Panc1 (cell line): Measurements from ENCODE around the gene TTLL11. TPM values are rescaled to one million over a fixed set of nuclear protein-coding genes. Genes with fewer than 3 reads are reported as not detected.

Source experiments
- ATAC-seq: fragments of 200-7000 bp; cut with Tn5 transposase; 2 replicates; pipeline ENCODE4 v1.9.1; 2020; ENCODE audit warnings: mild to moderate bottlenecking, moderate library complexity
- BruUV-seq: library from RNA; stranded (reverse); fragments of 400-500 nt; replicated peaks from 2 replicates; lab custom pipeline; 2021; lab: Mats Ljungman, UMichigan
- CTCF ChIA-PET: fragments of 300-600 bp; sonication (Branson Sonifier 250); formaldehyde crosslinking; loops from one replicate; lab custom pipeline; 2022; ENCODE audit warnings: antibody characterized with exemption; lab: Charles Lee
- POLR2A ChIA-PET: fragments of 300-600 bp; sonication (Branson Sonifier 250); formaldehyde crosslinking; loops from one replicate; lab custom pipeline; 2022; ENCODE audit warnings: antibody characterized with exemption; lab: Charles Lee
- DNase-seq: peaks from one replicate; pipeline ENCODE4 v3.0.0-alpha.2; 2010; ENCODE audit warnings: low read depth, low spot score
- H3K27ac ChIP-seq: 2 replicates; pipeline ENCODE4 v1.5.1; 2011; ENCODE audit warnings: mild to moderate bottlenecking, low read length, inconsistent platforms
- H3K27me3 ChIP-seq: fragments of 200-500 bp; sonication (Bioruptor generic); 2 replicates; pipeline ENCODE4 v1.6.0; 2014; ENCODE audit warnings: low read length, inconsistent platforms; ENCODE audit not compliant: control insufficient read depth, insufficient read depth
- H3K36me3 ChIP-seq: fragments of 200-500 bp; sonication (Bioruptor generic); 2 replicates; pipeline ENCODE4 v1.5.1; 2014; ENCODE audit warnings: inconsistent platforms, mild to moderate bottlenecking, low read length, moderate library complexity; ENCODE audit not compliant: control insufficient read depth, insufficient read depth
- H3K4me1 ChIP-seq: 2 replicates; pipeline ENCODE4 v1.5.1; 2011; ENCODE audit warnings: inconsistent platforms, mild to moderate bottlenecking, low read length, moderate library complexity; ENCODE audit not compliant: control insufficient read depth, insufficient read depth
- H3K4me3 ChIP-seq, 2 experiments: 2 replicates each; pipeline ENCODE4 v1.5.1; 2011 to 2012; ENCODE audit warnings: low read depth in 2 of 2, low read length in 2 of 2, mild to moderate bottlenecking in 2 of 2, inconsistent platforms in 1 of 2, moderate library complexity in 1 of 2
- H3K9me3 ChIP-seq: fragments of 200-500 bp; sonication (Bioruptor generic); 2 replicates; pipeline ENCODE4 v1.5.1; 2014; ENCODE audit warnings: low read depth, mild to moderate bottlenecking, inconsistent platforms, low read length, moderate library complexity; ENCODE audit not compliant: control insufficient read depth, insufficient read depth
- CTCF ChIP-seq: fragments of 450-650 bp; IDR thresholded peaks from 2 replicates; pipeline ENCODE4 v1.5.1; 2017; ENCODE audit warnings: mild to moderate bottlenecking
- POLR2AphosphoS5 ChIP-seq: IDR thresholded peaks from 2 replicates; pipeline ENCODE4 v1.6.1; 2012; ENCODE audit warnings: mild to moderate bottlenecking, low read depth, low read length, moderate library complexity
- SIN3A ChIP-seq: IDR thresholded peaks from 2 replicates; pipeline ENCODE4 v1.6.1; 2012; ENCODE audit warnings: low read depth, mild to moderate bottlenecking, low read length, moderate library complexity, borderline replicate concordance; ENCODE audit not compliant: insufficient read depth
- TCF7L2 ChIP-seq: IDR thresholded peaks from 2 replicates; pipeline ENCODE4 v1.6.1; 2011; ENCODE audit warnings: mild to moderate bottlenecking, low read depth, low read length, inconsistent platforms
- in situ Hi-C: cut with HindIII; loops from 2 replicates; pipeline ENCODE4 v1.10.0; 2016; ENCODE audit warnings: low sequenced_read_pairs, low pct_unique_long_range_greater_than_20kb
- intact Hi-C: fragments of 100-400 bp; cut with micrococcal nuclease; formaldehyde crosslinking; loops from one replicate; pipeline ENCODE4 v1.10.0; 2022; ENCODE audit not compliant: unreplicated experiment
- total RNA-seq: library from RNA; stranded (reverse); gene quantifications from one replicate; pipeline ENCODE4 v1.2.1, GENCODE V29; 2021; ENCODE audit not compliant: unreplicated experiment
- TF ChIP-seq, protein P1 (sequence below), 2 experiments: IDR thresholded peaks; 2 replicates each; pipeline ENCODE4 v1.6.1; 2011 to 2012; ENCODE audit warnings: low read depth in 2 of 2, control low read depth in 1 of 2, low read length in 1 of 2, mild to moderate bottlenecking in 1 of 2, moderate library complexity in 1 of 2; ENCODE audit not compliant: insufficient read depth in 1 of 2

The TTLL11 gene
- total RNA-seq, 1 experiment from 2014 or later: 1.1 TPM

DNA sequence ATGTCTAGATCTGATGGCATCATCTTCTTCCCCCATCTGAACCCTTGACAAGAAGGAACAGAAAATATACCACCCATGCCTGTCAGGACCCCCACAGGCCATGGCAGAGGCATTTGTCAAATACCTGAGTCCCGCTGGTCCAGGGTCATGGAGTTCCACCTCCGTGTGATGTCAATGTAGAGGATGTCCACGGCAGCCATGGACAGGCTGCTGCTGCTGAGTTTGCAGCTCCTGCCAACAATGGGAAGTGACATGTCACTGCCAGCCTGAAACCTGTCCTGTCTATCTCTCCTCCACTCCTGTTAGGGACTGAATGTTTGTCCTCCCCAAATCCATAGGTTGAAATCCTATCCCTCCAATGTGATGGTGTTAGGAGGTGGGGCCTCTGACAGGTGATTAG, 232.9 kb downstream of the TTLL11 start:
- intact Hi-C loops (no loop called here), in situ Hi-C loops (no loop called here)
- H3K27ac ChIP-seq: no peak overlapping the region
- no peak for DNase-seq
- H3K4me3 ChIP-seq: no peak overlapping the region
- CTCF ChIA-PET: no interaction called here
- TF ChIP-seq POLR2AphosphoS5: no peak
- TF ChIP-seq SIN3A: no peak
- BruUV-seq: no TSS peak
- H3K36me3 ChIP-seq: no peaks in the 10 kb centered on the region
- no peaks in the 10 kb centered on the region for H3K9me3 ChIP-seq
- no peaks in the 10 kb centered on the region for H3K27me3 ChIP-seq
- no peaks in the 10 kb centered on the region for H3K4me1 ChIP-seq
- no peak for ATAC-seq
- POLR2A ChIA-PET: no interaction called here

- ChIA-PET POLR2A (no interaction called here), CTCF (no interaction called here)
- intact Hi-C loops (no loop called here), in situ Hi-C loops (no loop called here)
- DNase-seq (no peak), ATAC-seq (no peak)
- Histone ChIP-seq H3K4me1 (no peaks in the 10 kb centered on the region), H3K4me3 (no peak overlapping the region), H3K36me3 (no peaks in the 10 kb centered on the region), H3K27me3 (no peaks in the 10 kb centered on the region), H3K27ac (no peak overlapping the region), H3K9me3 (no peaks in the 10 kb centered on the region)
- no TSS peak for BruUV-seq
- TF ChIP-seq, protein P1, sequence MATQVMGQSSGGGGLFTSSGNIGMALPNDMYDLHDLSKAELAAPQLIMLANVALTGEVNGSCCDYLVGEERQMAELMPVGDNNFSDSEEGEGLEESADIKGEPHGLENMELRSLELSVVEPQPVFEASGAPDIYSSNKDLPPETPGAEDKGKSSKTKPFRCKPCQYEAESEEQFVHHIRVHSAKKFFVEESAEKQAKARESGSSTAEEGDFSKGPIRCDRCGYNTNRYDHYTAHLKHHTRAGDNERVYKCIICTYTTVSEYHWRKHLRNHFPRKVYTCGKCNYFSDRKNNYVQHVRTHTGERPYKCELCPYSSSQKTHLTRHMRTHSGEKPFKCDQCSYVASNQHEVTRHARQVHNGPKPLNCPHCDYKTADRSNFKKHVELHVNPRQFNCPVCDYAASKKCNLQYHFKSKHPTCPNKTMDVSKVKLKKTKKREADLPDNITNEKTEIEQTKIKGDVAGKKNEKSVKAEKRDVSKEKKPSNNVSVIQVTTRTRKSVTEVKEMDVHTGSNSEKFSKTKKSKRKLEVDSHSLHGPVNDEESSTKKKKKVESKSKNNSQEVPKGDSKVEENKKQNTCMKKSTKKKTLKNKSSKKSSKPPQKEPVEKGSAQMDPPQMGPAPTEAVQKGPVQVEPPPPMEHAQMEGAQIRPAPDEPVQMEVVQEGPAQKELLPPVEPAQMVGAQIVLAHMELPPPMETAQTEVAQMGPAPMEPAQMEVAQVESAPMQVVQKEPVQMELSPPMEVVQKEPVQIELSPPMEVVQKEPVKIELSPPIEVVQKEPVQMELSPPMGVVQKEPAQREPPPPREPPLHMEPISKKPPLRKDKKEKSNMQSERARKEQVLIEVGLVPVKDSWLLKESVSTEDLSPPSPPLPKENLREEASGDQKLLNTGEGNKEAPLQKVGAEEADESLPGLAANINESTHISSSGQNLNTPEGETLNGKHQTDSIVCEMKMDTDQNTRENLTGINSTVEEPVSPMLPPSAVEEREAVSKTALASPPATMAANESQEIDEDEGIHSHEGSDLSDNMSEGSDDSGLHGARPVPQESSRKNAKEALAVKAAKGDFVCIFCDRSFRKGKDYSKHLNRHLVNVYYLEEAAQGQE (IDR thresholded peaks at IDR 0.05; ENCODE audit: insufficient read depth in 1 of 2, low read depth in 2 of 2, low read length in 1 of 2): no peak
- TF ChIP-seq POLR2AphosphoS5 (no peak), SIN3A (no peak), TCF7L2 (no peak), CTCF (no peak)
Observed at GRCh38 chr9:121859646-121860045, 233.5 kb downstream of the TTLL11 start.

DNA sequence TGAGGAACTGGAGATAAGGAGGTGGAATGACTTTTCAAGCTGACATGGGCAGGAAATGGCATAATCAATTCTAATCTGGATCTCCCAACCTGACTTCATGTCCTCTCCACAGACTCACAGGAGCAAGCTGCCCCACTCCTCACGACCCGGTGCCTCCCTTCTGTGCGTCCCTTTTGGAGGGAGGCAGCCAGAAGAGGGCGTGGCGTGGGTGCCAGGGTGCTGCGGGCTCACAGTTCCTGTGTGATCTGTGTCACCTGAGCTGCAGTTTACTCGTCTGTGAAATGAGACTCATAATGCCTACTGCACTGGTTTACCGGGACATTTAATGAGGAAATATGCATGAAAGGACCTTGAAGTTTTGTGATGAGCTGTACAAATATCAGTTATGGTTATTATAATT, 234.3 kb downstream of the TTLL11 start:
- H3K4me1 ChIP-seq: no peaks in the 10 kb centered on the region
- ATAC-seq (no peak), DNase-seq (no peak)
- H3K36me3 ChIP-seq: no peaks in the 10 kb centered on the region
- intact Hi-C loops (no loop called here), in situ Hi-C loops (no loop called here)
- no peaks in the 10 kb centered on the region for H3K9me3 ChIP-seq
- H3K27ac ChIP-seq: no peak overlapping the region
- H3K27me3 ChIP-seq: no peaks in the 10 kb centered on the region
- no TSS peak for BruUV-seq
- ChIA-PET CTCF (no interaction called here), POLR2A (no interaction called here)
- no peak overlapping the region for H3K4me3 ChIP-seq
- TF ChIP-seq SIN3A (no peak), POLR2AphosphoS5 (no peak), TCF7L2 (no peak), CTCF (no peak; the same call in 1 of the 2 replicates)
- TF ChIP-seq, protein P1 (IDR thresholded peaks at IDR 0.05; ENCODE audit: insufficient read depth in 1 of 2, low read depth in 2 of 2, low read length in 1 of 2): no peak
